Esophagus muscularis mucosa (tissue), 4 donors: ENCODE results near the gene NUP210L.
"Not testable (repeated sequence)": the region's sequence is repeated elsewhere in the genome, so short reads cannot be mapped to it uniquely, and the experiment has no call there.

Experiments used
- CTCF ChIP-seq, 3 experiments: fragments of 200-600 bp in 2 of 3; fragments of 450-650 bp in 1 of 3; sonication (generic) in 2 of 3; IDR thresholded peaks; one replicate each; pipeline ENCODE4 v1.5.1; 2017 to 2019; ENCODE audit warnings: antibody characterized with exemption in 3 of 3, mild to moderate bottlenecking in 2 of 3, moderate library complexity in 1 of 3
- EP300 ChIP-seq: sonication (generic); formaldehyde crosslinking; IDR thresholded peaks from one replicate; pipeline ENCODE4 v1.6.1; 2017; ENCODE audit warnings: antibody characterized with exemption
- POLR2A ChIP-seq: fragments of 450-650 bp; IDR thresholded peaks from one replicate; pipeline ENCODE4 v1.6.1; 2017; ENCODE audit warnings: antibody characterized with exemption, moderate library complexity, mild to moderate bottlenecking, low read depth

GRCh38 chr1:154083057-154083456 lies 71.8 kb downstream of the NUP210L start:
- TF ChIP-seq CTCF (IDR thresholded peaks at IDR 0.05); POLR2A; EP300: not testable (repeated sequence)
